ENCODE results near the gene STYXL2.

Gene STYXL2

DNA sequence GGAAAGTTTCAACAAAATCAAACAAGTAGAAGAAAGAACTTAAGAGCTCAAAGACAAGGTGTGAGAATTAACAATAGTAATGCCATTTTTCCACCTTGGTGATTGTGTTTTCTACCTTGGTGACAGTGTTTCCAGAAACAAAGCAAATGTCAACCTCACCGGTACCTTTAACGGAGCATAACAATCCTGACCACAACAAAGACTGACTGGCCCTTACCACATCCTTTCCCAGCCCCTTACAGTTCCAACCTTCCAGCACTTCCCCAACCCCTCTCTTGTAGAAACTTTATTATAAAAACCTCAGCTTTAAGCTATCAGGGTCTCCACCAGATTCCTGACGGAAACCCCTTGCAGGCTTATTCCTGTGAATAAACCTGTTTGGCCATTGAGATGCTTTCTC, 16.7 kb downstream of the STYXL2 start:
- TF ChIP-seq CTCF (IDR thresholded peaks at IDR 0.05; ENCODE audit: extremely low read depth, insufficient read depth, missing control alignments): no peak
- no peak for DNase-seq (ENCODE audit: low spot score)
- in situ Hi-C loops (cut with MboI; ENCODE audit: low pct_unique_long_range_greater_than_20kb, low sequenced_read_pairs, unreplicated experiment): no loop called here

- TF ChIP-seq CTCF (IDR thresholded peaks at IDR 0.05; ENCODE audit: extremely low read depth, insufficient read depth, missing control alignments): no peak
- in situ Hi-C loops (cut with MboI; ENCODE audit: low pct_unique_long_range_greater_than_20kb, low sequenced_read_pairs, unreplicated experiment): no loop called here
- DNase-seq (ENCODE audit: low spot score): no peak
Measured at GRCh38 chr1:167111868-167112709, 18.2 kb downstream of the STYXL2 start.

DNA sequence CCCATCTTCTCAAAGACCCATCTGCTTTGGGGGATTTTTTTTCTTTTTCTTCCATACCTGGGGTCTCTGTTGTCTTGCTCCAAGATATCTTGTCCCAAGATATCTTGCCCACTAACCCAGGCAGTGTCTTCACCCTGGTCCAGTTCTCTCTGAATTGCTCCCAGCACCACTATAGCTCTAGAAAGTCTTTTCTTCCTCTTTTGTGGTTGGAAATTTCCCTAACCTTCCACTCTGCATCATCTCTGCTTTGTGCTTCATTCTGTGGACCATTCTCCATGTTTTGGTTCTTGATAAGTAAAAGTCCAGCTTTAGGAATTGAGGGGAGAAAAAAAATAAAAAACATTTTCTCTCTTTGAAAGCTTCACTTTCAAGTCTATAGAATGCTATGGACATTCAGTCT, 20.9 kb downstream of the STYXL2 start:
- in situ Hi-C loops (cut with MboI; ENCODE audit: low pct_unique_long_range_greater_than_20kb, low sequenced_read_pairs, unreplicated experiment): no loop called here
- no peak for DNase-seq (ENCODE audit: low spot score)
- TF ChIP-seq CTCF (IDR thresholded peaks at IDR 0.05; ENCODE audit: extremely low read depth, insufficient read depth, missing control alignments): no peak

GRCh38 chr1:167115655-167116054, 21.8 kb downstream of the STYXL2 start:
- in situ Hi-C loops (cut with MboI; ENCODE audit: low pct_unique_long_range_greater_than_20kb, low sequenced_read_pairs, unreplicated experiment): no loop called here
- no peak for TF ChIP-seq CTCF (IDR thresholded peaks at IDR 0.05; ENCODE audit: extremely low read depth, insufficient read depth, missing control alignments)
- DNase-seq (ENCODE audit: low spot score): no peak

- no peak for TF ChIP-seq CTCF (IDR thresholded peaks at IDR 0.05; ENCODE audit: extremely low read depth, insufficient read depth, missing control alignments)
- in situ Hi-C loops (cut with MboI; ENCODE audit: low pct_unique_long_range_greater_than_20kb, low sequenced_read_pairs, unreplicated experiment): no loop called here
- no peak for DNase-seq (ENCODE audit: low spot score)
Measured at GRCh38 chr1:167116174-167116573, 22.3 kb downstream of the STYXL2 start.

DNA sequence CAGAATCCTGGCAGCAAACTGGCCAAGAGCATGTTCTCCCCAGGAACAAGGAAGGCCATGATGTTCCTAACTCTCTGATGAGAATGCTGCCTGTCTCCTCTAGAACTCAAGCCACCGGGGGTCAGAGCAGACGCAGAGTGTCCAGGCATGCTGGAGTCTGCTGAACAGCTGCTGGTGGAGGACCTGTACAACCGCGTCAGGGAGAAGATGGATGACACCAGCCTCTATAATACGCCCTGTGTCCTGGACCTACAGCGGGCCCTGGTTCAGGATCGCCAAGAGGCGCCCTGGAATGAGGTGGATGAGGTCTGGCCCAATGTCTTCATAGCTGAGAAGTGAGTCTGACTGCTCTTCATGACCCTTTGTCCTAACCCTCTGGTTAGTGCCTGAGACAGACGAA, 23.4 kb downstream of the STYXL2 start:
- in situ Hi-C loops (cut with MboI; ENCODE audit: low pct_unique_long_range_greater_than_20kb, low sequenced_read_pairs, unreplicated experiment): no loop called here
- TF ChIP-seq CTCF (IDR thresholded peaks at IDR 0.05; ENCODE audit: extremely low read depth, insufficient read depth, missing control alignments): no peak
- DNase-seq (ENCODE audit: low spot score): no peak

Measured in GM13977 (cell line).